Measurements from ENCODE around the gene HSP90B1.

The HSP90B1 gene

DNA sequence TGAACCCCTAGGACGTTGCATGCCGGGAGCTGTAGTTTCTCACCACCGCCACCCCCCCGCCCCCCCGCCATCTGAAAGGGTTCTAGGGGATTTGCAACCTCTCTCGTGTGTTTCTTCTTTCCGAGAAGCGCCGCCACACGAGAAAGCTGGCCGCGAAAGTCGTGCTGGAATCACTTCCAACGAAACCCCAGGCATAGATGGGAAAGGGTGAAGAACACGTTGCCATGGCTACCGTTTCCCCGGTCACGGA, 501 bp upstream of the HSP90B1 start:
- no peak for DNase-seq (ENCODE audit: low spot score)

DNA sequence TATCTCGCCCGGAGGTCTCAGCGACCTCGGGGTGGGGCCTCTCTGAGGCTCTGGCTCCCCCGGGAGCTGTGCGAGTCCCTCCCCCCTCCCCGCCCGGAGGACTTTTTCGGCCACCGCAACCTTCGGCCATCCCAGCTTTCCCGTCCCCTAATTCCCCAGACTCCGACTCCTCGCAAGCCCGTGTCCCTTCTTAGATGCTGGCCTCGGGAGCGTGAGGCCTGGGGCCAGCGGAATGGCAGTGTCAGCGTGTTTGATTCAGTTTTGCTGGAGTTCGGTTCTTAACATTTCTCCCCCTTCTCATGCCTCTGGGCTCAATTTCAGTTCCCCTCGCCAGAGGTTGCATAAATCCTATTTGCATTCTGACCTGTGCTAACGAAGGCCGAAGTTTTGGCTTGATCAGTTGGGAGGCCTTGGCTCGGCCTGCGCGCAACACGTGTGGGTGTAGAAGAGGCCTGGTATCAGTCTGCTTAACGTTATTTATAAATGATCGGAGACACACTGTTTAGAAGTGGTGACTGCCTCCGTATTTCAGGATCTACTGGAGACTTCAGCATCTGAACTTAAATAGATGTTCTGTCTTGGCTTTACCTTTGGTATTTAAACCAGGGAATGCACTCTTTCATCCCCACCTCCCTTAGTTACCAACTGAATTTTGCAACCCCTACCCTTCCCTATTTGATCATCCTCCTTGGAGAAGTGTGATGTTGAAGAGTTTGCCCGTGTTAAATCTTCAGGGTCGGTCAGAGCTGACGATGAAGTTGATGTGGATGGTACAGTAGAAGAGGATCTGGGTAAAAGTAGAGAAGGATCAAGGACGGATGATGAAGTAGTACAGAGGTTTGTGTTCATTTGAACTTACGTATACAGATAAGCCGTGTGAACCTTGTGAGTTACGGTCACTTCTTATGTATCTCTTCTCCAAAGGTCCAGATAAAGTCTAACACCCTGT, 851 bp downstream of the HSP90B1 start:
- DNase-seq (ENCODE audit: low spot score) = peak; percentile 23

DNA sequence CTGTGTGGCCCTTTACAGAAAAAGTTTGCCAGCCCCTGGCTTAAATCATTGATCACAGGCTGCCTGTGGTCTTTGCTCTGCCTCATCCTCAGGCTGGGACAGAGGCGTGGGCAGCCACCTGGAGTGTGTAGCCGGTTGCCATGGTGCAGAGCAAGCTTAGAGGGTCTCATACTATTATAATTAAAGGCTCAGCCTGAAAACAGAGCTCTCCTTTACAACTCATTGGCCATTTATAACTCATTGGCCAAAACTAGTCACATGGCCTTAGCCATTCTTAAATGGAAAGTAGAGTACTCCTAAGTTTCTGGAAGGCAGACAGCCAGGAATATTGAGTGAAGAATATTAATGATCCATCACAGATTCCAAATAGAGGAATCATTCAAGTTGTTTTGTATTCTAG, 3.0 kb downstream of the HSP90B1 start:
- DNase-seq (ENCODE audit: low spot score) = no peak

DNA sequence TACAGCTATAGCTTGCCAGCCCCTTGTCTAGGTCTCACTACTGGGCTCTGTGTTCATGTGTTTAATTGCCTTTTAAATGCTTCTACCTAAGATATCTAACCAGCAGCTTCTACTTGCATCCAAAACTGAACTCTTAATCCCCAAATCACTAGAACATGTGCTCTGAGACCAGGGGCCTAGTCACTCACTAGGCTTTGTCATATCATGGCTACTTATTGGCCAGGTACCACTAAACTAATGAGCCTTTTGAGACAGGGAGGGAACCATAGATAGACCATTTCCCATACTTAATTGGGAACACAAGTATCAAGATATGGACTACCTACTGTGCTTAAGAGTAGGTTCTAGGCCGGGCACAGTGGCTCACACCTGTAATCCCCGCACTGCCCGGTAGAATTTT, 6.5 kb downstream of the HSP90B1 start:
- no peak for DNase-seq (ENCODE audit: low spot score)

DNA sequence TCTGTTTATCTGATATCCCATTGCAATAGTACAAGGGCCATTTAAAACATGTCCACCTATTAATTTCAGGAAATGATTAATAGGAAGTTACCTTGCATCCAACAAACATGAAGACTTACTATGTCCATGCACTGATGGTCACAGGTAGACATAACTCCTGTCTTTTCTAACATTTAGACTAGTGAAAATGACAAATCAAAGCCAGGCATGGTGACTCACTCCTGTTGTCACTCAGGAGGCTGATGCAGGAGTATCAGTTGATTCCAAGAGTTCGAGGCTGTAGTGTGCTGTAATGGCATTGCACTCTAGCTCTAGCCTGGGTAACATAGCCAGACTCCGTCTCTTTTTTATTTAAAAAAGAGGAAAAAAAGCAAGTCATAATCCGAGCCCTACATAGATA, 14.8 kb downstream of the HSP90B1 start:
- no peak for DNase-seq (ENCODE audit: low spot score)

DNA sequence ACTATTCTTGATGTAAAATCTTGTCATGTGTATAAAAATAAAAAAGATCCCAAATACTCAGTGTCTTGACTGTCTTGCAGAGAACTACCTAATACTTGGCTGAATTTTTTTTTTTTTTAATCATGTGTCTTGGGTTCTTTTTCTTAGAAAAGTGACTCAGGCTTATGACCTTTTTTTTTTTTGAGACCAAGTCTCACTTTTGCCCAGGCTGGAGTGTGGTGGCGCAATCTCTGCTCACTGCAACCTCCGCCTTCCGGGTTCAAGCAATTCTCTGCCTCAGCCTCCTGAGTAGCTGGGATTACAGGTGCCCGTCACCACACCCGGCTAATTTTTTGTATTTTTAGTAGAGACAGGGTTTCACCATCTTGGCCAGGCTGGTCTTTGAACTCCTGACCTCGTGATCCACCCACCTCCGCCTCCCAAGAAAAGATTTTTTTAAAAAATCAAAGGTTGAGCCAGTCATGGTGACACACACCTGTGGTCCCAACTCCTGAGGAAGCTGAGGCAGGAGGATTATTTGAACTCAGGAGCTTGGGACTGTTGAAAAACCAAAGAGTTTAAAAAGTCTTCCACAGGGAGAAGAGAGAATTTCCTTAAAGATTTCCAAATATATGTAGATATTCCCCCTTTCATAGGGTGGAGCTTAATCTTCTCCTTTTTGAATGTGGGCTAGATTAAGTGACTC, 17.8 kb downstream of the HSP90B1 start:
- DNase-seq (ENCODE audit: low spot score) = no peak

DNA sequence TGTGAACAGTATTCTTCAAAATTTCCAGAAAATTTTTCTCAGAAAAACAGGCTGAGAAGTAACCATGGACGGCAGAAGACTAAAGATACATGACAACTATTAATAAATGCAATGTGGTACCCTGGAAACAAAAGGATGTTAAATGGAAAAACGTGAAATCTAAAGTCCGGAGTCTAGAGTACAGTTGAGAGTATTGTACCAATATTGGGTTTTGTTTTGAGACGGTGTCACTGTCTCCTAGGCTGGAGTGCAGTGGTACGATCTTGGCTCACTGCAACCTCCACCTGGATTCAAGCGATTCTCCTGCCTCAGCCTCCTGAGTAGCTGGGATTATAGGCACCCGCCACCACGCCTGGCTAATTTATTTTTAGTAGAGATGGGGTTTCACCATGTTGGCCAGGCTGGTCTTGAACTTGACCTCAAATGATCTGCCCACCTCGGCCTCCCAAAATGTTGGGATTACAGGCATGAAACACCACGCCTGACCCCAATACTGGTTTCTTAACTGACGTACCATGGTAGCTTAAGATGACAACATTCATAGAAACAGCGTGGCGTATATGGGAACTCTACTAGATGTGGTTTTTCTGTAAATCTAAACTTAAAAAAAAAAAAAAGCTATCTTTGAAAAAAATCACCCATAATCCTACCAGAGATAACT, 18.7 kb downstream of the HSP90B1 start:
- no peak for DNase-seq (ENCODE audit: low spot score)

DNA sequence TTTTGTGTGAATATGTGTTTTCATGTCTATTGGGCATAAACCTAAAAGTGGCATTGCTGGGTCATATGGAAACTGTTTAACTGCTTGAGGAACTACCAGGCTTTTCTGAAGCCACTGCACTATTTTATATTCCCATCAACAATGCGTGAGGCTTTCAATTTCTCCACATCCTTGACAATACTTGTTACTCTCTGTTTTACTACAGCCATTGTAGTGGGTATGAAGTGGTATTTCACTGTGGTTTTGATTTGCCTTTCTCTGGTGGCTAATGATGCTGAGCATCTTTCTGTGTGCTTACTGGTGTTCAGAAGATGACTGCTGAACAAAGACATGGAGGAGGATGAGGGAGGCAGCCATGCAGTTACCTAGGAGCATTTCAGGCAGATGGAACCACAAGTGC, 22.3 kb downstream of the HSP90B1 start:
- DNase-seq (ENCODE audit: low spot score) = no peak

DNA sequence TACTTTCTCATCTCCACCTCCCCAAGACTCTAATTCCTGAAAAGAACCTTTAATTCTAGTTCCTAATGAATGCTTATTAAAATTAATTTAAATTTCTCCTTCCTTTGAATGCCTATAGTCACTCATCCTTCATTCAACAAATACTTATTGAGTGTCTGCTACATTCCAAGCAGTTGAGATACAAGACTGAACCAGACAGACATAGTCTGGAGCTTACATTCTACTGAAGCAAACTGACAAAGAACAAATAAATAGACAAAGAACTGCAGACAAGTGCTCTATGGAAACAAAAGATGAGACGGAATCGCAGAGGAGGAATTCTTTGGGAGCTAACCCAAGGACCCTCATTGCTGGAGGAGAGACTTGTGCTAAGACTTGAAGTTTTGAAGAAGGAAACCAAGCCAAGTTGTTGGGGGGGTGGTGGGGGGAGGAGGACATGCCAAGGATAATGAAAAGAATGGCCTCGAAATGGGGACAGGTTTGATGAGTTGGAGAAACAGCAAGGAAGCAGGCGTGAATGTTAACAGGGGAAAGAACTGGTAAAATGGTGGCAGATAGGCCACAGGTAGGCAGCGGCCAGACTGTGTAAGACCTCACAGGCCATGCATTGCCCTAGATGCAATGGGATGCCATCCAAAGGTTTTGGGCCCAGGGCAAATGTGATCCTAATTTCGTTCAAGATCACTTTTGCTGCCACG, 25.8 kb downstream of the HSP90B1 start:
- DNase-seq (ENCODE audit: low spot score) = no peak

DNA sequence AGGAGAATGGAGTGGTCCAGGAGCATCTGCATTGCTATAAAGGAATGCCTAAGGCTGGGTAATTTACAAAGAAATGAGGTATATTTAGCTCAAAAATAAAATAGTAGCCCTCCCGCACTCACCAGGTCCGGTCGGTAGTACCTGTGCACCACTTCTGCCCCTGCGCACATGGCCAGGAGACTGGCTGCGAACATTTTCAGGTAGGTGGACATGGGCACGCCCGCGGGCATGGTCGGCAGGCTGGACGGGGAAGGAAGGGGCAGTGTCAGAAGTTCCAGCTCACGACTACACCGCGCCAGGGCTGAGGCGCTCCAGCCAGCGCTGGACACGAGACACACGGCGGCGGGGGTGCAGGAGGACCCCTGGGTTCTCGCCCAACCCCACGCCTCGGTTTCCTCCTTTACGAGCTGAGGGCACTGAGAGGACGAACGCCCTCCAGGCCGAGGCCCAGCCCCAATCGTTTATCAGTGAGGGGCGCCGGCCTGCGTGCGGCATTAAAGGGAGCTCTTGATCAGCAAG, 26.4 kb downstream of the HSP90B1 start:
- peak; percentile 30 for DNase-seq (ENCODE audit: low spot score)

DNA sequence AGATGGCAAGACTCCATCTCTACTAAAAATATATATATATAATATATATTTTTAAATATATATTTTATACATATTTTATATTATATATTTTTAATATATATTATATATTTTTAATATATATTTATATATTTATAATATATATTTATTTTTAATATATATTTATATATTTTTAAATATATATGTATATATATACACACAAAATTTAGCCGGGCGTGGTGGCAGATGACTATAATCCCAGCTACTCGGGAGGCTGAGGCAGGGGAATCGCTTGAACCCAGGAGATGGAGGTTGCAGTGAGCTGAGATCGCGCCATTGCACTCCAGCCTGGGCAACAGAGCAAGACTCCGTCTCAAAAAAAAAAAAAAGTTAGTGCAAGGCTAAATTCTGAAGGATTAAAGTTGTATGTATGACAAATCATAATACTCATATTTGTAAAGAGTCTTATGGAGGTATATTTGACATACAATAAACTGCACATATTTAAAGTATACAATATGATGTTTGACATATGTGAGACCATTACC, 27.7 kb downstream of the HSP90B1 start:
- no peak for DNase-seq (ENCODE audit: low spot score)

DNA sequence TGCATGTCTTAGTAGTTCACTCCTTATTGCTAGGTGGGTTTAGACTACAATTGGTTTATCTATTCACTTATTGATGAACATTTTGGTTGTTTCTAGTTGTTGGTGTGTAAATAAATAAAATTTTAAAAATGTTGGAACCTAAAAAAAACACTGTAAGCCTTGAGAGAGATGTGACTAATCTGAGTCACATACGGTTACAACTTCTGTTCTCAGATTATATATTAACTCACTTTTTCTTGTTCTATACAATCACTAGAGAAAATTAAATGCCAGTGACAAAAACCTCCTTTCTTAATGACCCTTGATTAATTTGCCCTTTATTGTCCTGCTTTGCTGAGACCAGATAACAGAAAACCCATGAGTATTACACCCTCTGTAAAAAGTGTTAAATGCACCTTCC, 28.4 kb downstream of the HSP90B1 start:
- DNase-seq (ENCODE audit: low spot score) = no peak

DNA sequence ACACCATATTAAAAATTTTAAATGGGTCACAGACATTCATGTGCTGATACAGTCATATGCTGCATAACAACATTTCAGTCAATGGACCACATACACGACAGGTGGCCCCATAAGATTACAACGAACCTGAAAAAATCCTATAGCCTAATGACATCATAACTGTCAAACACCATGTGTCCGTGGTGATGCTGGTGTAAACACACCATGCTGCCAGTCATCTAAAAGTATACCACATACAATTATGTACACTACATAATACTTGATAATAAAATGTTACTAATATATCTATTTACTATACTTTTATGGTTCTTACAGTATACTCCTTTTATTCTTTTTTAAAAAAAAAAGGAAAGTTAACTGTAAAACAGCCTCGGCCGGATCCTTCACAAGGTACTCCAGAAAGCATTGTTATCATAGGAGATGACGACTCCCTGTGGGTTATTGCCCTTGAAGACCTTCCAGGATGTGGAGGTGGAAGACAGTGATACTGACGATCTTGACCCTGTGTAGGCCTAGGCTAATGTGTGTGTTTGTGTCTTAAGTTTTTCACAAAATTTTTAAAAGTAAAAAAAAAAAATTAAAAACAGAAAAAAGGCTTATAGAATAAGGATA, 30.5 kb downstream of the HSP90B1 start:
- no peak for DNase-seq (ENCODE audit: low spot score)

DNA sequence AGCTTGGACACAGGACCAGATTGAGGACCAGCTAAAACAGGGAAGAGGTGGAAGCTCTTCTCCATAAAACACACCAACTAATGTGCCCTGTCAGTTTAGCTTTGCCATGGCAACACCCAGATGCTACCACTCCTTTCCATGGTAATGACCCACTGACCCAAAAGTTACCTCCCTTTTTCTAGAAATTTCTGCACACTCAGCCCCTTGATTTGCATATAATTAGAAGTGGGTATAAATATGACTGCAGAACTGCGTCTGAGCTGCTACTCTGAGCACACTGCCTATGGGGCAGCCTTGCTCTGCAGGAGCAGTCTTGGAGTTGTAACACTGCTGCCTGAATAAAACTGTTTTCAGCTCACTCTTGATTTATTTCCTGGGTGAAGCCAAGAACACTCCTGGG, 32.3 kb downstream of the HSP90B1 start:
- no peak for DNase-seq (ENCODE audit: low spot score)

DNA sequence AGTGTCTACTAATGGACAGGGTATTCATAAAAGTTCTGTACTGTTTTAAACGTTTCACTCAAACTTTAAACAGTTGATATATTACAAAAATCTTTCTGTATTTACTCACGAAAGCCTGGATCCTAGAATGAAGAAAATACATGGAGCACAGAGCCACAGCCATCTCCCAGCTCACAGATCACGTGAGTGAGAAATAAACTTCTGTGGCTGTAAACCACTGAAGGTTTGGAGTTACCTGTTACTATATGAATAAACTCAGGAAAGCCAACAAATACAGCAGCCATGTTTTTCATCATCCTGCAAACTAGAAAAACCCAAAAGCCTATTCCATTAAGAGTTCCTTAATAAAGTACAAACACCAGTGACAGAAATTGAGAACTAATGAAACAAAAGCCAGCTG, 34.6 kb downstream of the HSP90B1 start:
- DNase-seq (ENCODE audit: low spot score) = no peak

DNA sequence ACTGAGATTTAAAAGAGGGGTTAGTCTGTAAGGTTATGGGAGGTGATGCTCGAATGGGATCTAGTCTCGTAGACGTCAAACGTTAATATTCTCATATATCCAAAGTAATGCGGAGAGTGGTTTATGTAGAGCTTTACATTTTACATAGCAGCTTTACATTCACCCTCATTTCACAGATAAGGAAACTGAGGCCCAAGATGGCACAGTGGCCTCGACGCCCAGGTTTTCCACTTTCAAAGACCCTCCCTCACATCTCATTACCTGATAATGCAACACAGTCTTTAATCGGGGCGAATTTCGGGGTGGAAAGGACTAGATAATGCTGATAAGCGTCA, 35.0 kb downstream of the HSP90B1 start:
- DNase-seq (ENCODE audit: low spot score) = no peak

DNA sequence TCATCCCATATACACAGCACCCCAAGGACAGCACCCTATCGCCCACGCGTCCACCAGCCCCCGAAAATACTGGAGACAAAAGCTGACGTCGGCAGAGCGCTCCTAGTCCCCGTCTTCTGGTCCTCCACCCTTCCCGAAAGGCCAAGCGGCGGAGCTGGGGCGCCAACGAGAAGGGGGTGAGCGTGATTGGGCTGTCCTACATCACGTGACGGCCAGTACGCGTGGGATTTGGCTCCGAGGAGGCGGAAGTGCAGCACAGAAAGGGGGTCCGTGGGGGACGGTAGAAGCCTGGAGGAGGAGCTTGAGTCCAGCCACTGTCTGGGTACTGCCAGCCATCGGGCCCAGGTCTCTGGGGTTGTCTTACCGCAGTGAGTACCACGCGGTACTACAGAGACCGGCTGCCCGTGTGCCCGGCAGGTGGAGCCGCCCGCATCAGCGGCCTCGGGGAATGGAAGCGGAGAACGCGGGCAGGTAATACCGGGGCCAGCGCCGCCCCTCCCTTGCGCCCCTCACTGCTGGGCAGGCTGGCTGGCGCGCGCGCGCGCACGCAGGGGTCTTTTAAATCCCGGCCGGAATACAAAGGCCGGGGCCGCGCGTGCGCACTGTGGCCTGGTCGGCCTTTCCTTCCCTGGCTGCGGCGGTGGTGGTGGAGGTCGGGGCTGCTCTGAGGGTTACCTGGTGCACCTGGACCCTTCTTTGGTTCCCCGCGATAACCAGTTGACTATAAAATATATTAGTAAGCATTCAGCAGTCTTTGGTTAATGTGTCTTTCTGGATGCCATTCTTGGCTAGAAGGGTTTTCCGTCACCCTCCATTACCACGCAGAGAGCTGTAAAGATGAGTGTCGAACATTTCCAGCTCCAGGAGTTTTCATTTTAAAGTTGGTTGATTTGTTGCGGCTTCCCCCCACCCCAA, 35.6 kb downstream of the HSP90B1 start, which contains the start of gene TDG:
TSS of gene TDG (plus strand) at position 283 of the 915 bp plus-strand sequence. CDS start at position 449, 166 bp downstream.
- DNase-seq (ENCODE audit: low spot score) = peak; percentile 95

DNA sequence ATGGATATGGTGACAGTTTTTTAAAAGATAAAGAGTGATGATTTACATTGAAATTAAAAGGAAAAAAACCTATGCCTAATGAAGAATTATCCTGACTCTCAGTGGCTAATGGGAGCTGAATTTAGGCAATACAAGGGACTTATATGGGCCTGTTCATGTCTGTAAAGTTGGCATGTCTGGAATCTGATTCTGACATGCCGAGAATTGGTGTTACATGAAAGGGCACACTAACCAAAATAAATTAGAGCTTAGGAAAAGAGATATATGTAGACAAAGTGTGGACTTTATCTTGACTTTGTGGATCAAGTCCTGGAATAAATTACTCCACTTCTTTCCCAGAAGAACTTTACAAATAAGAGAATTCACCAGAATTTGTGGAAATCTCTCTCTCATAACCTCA, 36.5 kb downstream of the HSP90B1 start:
- DNase-seq (ENCODE audit: low spot score) = no peak

DNA sequence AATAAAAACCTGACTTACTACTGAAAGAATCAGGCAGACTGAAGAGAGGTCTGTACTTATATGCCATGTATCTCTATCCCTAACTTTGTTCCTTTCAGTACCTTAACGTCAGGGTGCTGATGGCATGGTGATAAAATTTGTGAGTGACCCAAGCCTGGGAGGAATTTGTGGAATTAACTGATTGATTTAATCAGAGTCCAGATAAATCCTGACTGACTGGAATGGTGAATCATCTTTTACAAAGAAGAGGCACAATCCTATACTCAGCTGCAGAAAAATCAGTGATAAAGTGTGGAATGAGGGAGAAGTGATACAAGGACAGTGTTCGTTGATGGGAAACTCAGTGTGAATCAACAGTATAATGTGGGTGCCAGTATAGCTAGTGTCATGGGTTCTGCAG, 39.2 kb downstream of the HSP90B1 start:
- DNase-seq (ENCODE audit: low spot score) = peak; percentile 37

DNA sequence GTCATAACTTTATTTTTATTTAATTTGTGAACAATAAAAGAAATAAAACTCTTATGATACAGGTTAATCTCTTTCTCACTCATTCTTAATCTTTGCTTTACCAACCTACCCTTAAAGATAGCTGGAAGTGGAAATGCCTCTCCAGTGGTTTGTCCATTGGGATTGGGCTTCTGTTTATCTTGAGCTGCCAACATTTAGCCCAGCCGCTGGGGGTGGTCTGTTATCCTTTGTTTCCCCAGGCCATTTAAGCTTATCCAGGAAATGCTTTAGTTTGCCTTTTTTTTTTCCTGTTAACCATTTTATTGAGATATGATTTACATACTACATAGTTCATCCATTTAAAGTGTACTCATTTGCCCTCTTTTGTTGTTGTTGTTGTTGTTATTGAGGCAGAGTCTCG, 43.7 kb downstream of the HSP90B1 start:
- DNase-seq (ENCODE audit: low spot score) = no peak

DNA sequence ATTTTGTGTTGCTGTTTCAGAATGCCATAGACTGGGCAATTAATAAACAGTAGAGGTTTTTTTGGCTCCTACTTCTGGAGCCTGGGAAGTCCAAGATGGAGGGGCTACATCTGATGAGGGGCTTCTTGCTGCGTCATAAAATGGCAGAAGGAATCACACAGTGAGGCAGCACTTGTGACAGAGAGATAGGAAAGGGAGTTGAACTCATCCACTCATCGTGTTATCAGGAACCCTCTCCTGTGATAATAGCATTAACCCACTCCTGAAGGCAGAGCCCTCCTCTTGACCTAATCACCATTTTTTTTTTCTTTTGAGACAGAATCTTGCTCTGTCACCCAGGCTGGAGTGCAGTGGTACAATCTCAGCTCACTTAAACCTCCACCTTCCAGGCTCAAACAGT, 45.2 kb downstream of the HSP90B1 start:
- no peak for DNase-seq (ENCODE audit: low spot score)

All from AG08396 (cell line).